OCI-LY1 (cell line): Measurements from ENCODE around the gene BMP7.
A peak's percentile ranks its signal among the peaks of the same experiment; 100 is the strongest.
"Not testable (repeated sequence)": the region's sequence is repeated elsewhere in the genome, so short reads cannot be mapped to it uniquely, and the experiment has no call there.

Experiments
- H2AFZ ChIP-seq: fragments of 200-600 bp; sonication (generic), shearing (Covaris generic); 2 replicates; pipeline ENCODE4 v1.6.0; 2014; ENCODE audit warnings: antibody characterized with exemption, mild to moderate bottlenecking, low read length
- H3F3A ChIP-seq: fragments of 200-600 bp; sonication (generic), shearing (Covaris generic); 2 replicates; pipeline ENCODE4 v1.6.0; 2014; ENCODE audit warnings: mild to moderate bottlenecking, antibody characterized with exemption, low read length, moderate library complexity; ENCODE audit not compliant: insufficient read depth
- H3K27ac ChIP-seq: fragments of 200-600 bp; sonication (generic); 2 replicates; pipeline ENCODE4 v1.5.1; 2014; ENCODE audit warnings: low read length, mixed run types, mild to moderate bottlenecking, low read depth; ENCODE audit not compliant: poor library complexity, severe bottlenecking
- H3K27me3 ChIP-seq: fragments of 200-600 bp; sonication (generic); 2 replicates; pipeline ENCODE4 v1.6.0; 2014; ENCODE audit warnings: antibody characterized with exemption, mild to moderate bottlenecking, low read length, moderate library complexity; ENCODE audit not compliant: insufficient read depth
- H3K36me3 ChIP-seq: fragments of 200-600 bp; sonication (generic); 2 replicates; pipeline ENCODE4 v1.6.1; 2014; ENCODE audit warnings: mild to moderate bottlenecking, antibody characterized with exemption, low read length, moderate library complexity, mixed read lengths; ENCODE audit not compliant: insufficient read depth
- H3K4me1 ChIP-seq: fragments of 200-600 bp; sonication (generic); 2 replicates; pipeline ENCODE4 v1.5.1; 2014; ENCODE audit warnings: mild to moderate bottlenecking, low read length, moderate library complexity; ENCODE audit not compliant: insufficient read depth, severe bottlenecking
- H3K4me2 ChIP-seq: fragments of 200-600 bp; sonication (generic), shearing (Covaris generic); 2 replicates; pipeline ENCODE4 v1.6.1; 2014; ENCODE audit warnings: low read length
- H3K4me3 ChIP-seq: fragments of 200-600 bp; sonication (generic); 2 replicates; pipeline ENCODE4 v1.5.1; 2014; ENCODE audit warnings: low read length, low read depth, mild to moderate bottlenecking, mixed read lengths; ENCODE audit not compliant: poor library complexity, severe bottlenecking
- H3K79me2 ChIP-seq: fragments of 200-600 bp; shearing (Covaris generic); 2 replicates; pipeline ENCODE4 v1.6.1; 2016; ENCODE audit warnings: mixed run types, low read length, mixed read lengths; ENCODE audit not compliant: insufficient read depth
- H3K9ac ChIP-seq: fragments of 200-600 bp; sonication (generic), shearing (Covaris generic); 2 replicates; pipeline ENCODE4 v1.6.1; 2014; ENCODE audit warnings: mild to moderate bottlenecking, low read length, mixed read lengths
- H3K9me2 ChIP-seq: fragments of 200-600 bp; sonication (generic), shearing (Covaris generic); 2 replicates; pipeline ENCODE4 v1.6.1; 2014; ENCODE audit warnings: low read depth, mild to moderate bottlenecking, low read length, mixed read lengths
- H3K9me3 ChIP-seq: fragments of 200-600 bp; shearing (Covaris generic); 2 replicates; pipeline ENCODE4 v1.6.1; 2014; ENCODE audit warnings: low read length, mixed read lengths
- H4K20me1 ChIP-seq: fragments of 200-600 bp; sonication (generic), shearing (Covaris generic); 2 replicates; pipeline ENCODE4 v1.6.0; 2016; ENCODE audit warnings: mild to moderate bottlenecking, low read length; ENCODE audit not compliant: insufficient read depth
- EZH2 ChIP-seq: fragments of 200-600 bp; sonication (generic), shearing (Covaris generic); IDR thresholded peaks from 2 replicates; pipeline ENCODE4 v1.8.0; 2017; ENCODE audit warnings: borderline replicate concordance, mixed run types, mild to moderate bottlenecking, antibody characterized with exemption, low read length, moderate library complexity, mixed read lengths
- TF ChIP-seq, protein P1 (sequence below): fragments of 200-600 bp; sonication (generic), shearing (Covaris generic); IDR thresholded peaks from 2 replicates; pipeline ENCODE4 v1.5.1; 2017; ENCODE audit warnings: mild to moderate bottlenecking, antibody characterized with exemption, low read length, moderate library complexity, mixed read lengths

The BMP7 gene

DNA sequence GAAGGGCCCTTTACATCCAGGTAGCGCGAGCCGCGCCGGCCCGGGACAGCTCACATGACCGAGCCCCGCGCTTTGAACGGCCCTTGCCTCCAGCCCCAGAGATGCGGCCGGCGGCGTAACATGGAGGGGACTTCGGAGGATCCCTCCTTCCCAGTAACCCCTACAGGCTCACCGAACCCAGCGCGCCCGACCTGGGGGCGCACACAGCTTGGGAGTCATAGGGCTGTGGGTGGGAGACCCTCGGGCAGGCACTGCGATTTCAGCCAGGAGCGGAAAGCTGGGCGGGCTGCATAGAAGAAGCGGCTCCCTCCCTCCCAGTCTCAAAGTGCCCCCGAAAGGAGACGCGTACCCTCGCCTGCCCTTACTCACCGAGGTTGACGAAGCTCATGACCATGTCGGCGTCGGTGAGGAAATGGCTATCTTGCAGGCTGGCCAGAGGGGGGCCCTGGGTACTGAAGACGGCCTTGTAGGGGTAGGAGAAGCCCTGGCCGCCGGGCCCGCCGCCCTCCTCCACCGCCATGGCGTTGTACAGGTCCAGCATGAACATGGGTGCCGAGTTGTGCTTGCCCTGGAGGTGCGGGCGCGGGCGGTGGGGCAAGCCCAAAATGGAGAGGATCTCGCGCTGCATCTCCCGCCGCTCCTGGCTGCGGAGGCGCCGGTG lies 975 bp downstream of the BMP7 start:
- Histone ChIP-seq H3K4me2 (peak overlapping the region; percentile 91), H3K27ac (peak overlapping the region; percentile 87), H4K20me1 (no peaks in the 10 kb centered on the region), H2AFZ (no peak overlapping the region), H3K27me3 (no peaks in the 10 kb centered on the region), H3K9ac (peak overlapping the region; percentile 92), H3K9me2 (no peaks in the 10 kb centered on the region), H3K4me1 (peaks cover 58% of the 10 kb centered on the region), H3K36me3 (peaks cover 53% of the 10 kb centered on the region), H3K79me2 (peaks cover 70% of the 10 kb centered on the region), H3K4me3 (peak overlapping the region; percentile 87), H3F3A (no peaks in the 10 kb centered on the region), H3K9me3 (no peaks in the 10 kb centered on the region)
- no peak for TF ChIP-seq EZH2
- TF ChIP-seq, protein P1, sequence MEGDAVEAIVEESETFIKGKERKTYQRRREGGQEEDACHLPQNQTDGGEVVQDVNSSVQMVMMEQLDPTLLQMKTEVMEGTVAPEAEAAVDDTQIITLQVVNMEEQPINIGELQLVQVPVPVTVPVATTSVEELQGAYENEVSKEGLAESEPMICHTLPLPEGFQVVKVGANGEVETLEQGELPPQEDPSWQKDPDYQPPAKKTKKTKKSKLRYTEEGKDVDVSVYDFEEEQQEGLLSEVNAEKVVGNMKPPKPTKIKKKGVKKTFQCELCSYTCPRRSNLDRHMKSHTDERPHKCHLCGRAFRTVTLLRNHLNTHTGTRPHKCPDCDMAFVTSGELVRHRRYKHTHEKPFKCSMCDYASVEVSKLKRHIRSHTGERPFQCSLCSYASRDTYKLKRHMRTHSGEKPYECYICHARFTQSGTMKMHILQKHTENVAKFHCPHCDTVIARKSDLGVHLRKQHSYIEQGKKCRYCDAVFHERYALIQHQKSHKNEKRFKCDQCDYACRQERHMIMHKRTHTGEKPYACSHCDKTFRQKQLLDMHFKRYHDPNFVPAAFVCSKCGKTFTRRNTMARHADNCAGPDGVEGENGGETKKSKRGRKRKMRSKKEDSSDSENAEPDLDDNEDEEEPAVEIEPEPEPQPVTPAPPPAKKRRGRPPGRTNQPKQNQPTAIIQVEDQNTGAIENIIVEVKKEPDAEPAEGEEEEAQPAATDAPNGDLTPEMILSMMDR = no peak

DNA sequence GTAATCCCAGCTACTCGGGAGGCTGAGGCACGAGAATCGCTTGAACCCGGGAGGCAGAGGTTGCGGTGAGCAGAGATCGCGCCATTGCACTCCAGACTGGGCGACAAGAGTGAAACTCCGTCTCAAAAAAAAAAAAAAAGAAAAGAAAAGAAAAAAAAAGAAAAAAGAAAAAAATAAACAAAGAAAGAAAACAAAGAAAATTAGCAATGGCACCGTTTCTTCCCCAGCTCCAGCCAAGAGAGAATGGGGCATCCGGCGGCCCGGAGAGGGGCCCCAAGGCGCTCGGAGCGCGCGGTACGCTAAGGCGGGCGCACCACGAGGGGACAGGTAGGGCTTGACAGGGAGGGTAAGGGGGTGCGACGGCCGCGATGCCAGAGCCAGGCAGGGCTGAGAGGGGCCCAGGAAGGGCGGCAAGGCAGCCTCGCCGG lies 1.5 kb downstream of the BMP7 start:
- not testable (repeated sequence) for H4K20me1 ChIP-seq, H2AFZ ChIP-seq, H3K9me3 ChIP-seq, H3K9me2 ChIP-seq, H3F3A ChIP-seq, H3K27me3 ChIP-seq
- peak overlapping the region; percentile 97 for H3K4me2 ChIP-seq
- peaks cover 75% of the 10 kb centered on the region for H3K79me2 ChIP-seq
- peak overlapping the region; percentile 87 for H3K27ac ChIP-seq
- H3K9ac ChIP-seq = peak overlapping the region; percentile 92
- H3K4me3 ChIP-seq = peak overlapping the region; percentile 87
- H3K36me3 ChIP-seq = peaks cover 58% of the 10 kb centered on the region
- peaks cover 58% of the 10 kb centered on the region for H3K4me1 ChIP-seq

DNA sequence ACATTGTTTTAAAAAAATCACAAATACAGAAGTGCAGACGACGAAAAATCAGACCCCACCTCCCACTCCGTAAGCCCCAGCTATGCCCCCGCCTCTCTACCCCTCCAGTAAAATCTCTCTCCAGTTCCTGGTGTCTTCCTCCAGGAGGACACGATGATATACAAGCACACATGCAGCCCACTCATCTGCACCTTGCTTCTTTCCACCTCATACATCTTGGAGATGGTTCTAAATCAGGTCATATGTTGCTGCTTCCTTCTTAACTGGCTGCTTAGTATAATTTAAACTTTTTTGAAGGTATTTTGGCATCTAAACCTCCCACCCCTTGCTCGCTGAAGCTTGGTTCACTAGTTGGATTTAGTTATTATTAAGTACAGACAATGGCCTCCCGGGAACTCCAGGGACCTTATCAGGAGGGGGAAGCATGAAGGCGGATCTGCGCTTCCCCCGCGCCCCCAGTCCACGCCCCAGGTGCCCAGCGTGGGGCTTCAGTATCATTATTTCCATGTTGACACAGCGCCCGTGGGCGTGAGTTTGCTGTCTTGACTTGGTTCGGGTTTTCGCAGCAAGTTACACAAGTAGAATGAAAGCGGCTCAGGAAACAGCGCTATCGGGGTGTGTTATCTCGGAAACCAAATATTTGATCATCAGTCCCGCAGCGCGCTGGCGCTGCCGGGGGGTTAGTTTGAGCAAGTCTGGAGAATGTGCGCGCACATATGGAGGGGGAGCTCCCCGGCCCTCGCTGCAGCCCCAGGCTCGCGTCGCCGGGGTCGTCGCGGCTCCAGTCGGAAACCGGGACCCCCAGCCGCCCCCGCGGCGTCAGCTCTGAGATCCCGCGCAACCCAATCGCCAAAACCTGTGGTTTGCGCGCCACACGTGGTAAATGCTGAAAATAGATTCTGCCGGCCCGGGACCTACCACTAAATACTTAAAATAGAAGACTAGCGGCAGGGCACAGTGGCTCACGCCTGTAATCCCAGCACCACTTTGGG lies 2.3 kb downstream of the BMP7 start:
- Histone ChIP-seq H3F3A (no peaks in the 10 kb centered on the region), H3K9me3 (no peaks in the 10 kb centered on the region), H2AFZ (no peak overlapping the region), H3K9ac (peak overlapping the region; percentile 92), H3K36me3 (peaks cover 66% of the 10 kb centered on the region), H3K4me3 (peak overlapping the region; percentile 87), H3K9me2 (no peaks in the 10 kb centered on the region), H3K79me2 (peaks cover 84% of the 10 kb centered on the region), H3K27ac (peak overlapping the region; percentile 87), H3K27me3 (no peaks in the 10 kb centered on the region), H4K20me1 (no peaks in the 10 kb centered on the region), H3K4me1 (peaks cover 58% of the 10 kb centered on the region), H3K4me2 (peak overlapping the region; percentile 97)
- TF ChIP-seq, protein P1 = no peak
- no peak for TF ChIP-seq EZH2
